WTC11 (cell line): Measurements from ENCODE around the gene ZNF716. TPM values are rescaled to one million over a fixed set of nuclear protein-coding genes. Genes with fewer than 3 reads are reported as not detected.
"Not testable (repeated sequence)": the region's sequence is repeated elsewhere in the genome, so short reads cannot be mapped to it uniquely, and the experiment has no call there.

Source experiments
- ATAC-seq: fragments of 200-7000 bp; cut with Tn5 transposase; 2 replicates; pipeline ENCODE4 v1.10.0; 2021; ENCODE audit warnings: mild to moderate bottlenecking, moderate library complexity
- CTCF ChIA-PET: fragments of 300-600 bp; sonication (Branson Sonifier 250); formaldehyde crosslinking; loops from one replicate; lab custom pipeline; 2021; ENCODE audit warnings: antibody characterized with exemption; lab: Charles Lee
- POLR2A ChIA-PET: fragments of 350-600 bp; sonication (Branson Sonifier 250); formaldehyde crosslinking; loops from one replicate; lab custom pipeline; 2021; ENCODE audit warnings: antibody characterized with exemption; lab: Charles Lee
- DNase-seq: peaks from one replicate; pipeline ENCODE4 v3.0.0; 2021; ENCODE audit warnings: low spot score
- H3K27ac Mint-ChIP-seq: 2 replicates; pipeline ENCODE4 v1.8.0; 2021; ENCODE audit warnings: mixed read lengths
- H3K27me3 Mint-ChIP-seq: 2 replicates; pipeline ENCODE4 v1.8.0; 2021; ENCODE audit warnings: low read depth, mild to moderate bottlenecking, moderate library complexity, mixed read lengths
- H3K36me3 Mint-ChIP-seq: 2 replicates; pipeline ENCODE4 v1.8.0; 2021; ENCODE audit warnings: mixed read lengths
- H3K4me1 Mint-ChIP-seq: 2 replicates; pipeline ENCODE4 v1.8.0; 2022; ENCODE audit warnings: mixed read lengths
- H3K4me3 Mint-ChIP-seq: 2 replicates; pipeline ENCODE4 v1.8.0; 2021; ENCODE audit warnings: mild to moderate bottlenecking, moderate library complexity, mixed read lengths
- H3K9me3 Mint-ChIP-seq: 2 replicates; pipeline ENCODE4 v1.8.0; 2021; ENCODE audit warnings: mixed read lengths
- ATF1 ChIP-seq: sonication (generic); formaldehyde crosslinking; IDR thresholded peaks from 2 replicates; pipeline ENCODE4 v1.8.1; 2023; ENCODE audit warnings: mild to moderate bottlenecking, moderate library complexity, missing genetic modification reagents
- ATF2 ChIP-seq: sonication (generic); formaldehyde crosslinking; IDR thresholded peaks from 2 replicates; pipeline ENCODE4 v1.8.1; 2022; ENCODE audit warnings: low read depth, missing genetic modification reagents, borderline replicate concordance
- CBFB ChIP-seq: sonication (generic); formaldehyde crosslinking; IDR thresholded peaks from 2 replicates; pipeline ENCODE4 v1.8.1; 2022; ENCODE audit warnings: mild to moderate bottlenecking, low read depth, missing genetic modification reagents
- EMX1 ChIP-seq: fragments of 250-450 bp; sonication (Bioruptor Pico); IDR thresholded peaks from 2 replicates; pipeline ENCODE4 v1.8.0; 2021; ENCODE audit warnings: mild to moderate bottlenecking
- GABPB1 ChIP-seq: sonication (generic); formaldehyde crosslinking; IDR thresholded peaks from 2 replicates; pipeline ENCODE4 v1.8.1; 2023; ENCODE audit warnings: mild to moderate bottlenecking, missing genetic modification reagents
- GTF2I ChIP-seq: fragments of 250-450 bp; sonication (Bioruptor Pico); conservative IDR thresholded peaks from 2 replicates; pipeline ENCODE4 v1.4.0; 2021; ENCODE audit warnings: mild to moderate bottlenecking
- HMGXB4 ChIP-seq: sonication (generic); formaldehyde crosslinking; IDR thresholded peaks from 2 replicates; pipeline ENCODE4 v1.8.1; 2023; ENCODE audit warnings: mild to moderate bottlenecking, moderate library complexity, missing genetic modification reagents
- KAT7 ChIP-seq: sonication (generic); formaldehyde crosslinking; IDR thresholded peaks from 2 replicates; pipeline ENCODE4 v1.8.1; 2023; ENCODE audit warnings: missing genetic modification reagents, mild to moderate bottlenecking, borderline replicate concordance
- MXD4 ChIP-seq: fragments of 250-450 bp; sonication (Bioruptor Pico); IDR thresholded peaks from 2 replicates; pipeline ENCODE4 v1.8.0; 2021; ENCODE audit warnings: mild to moderate bottlenecking, moderate library complexity, borderline replicate concordance
- SMAD4 ChIP-seq: sonication (generic); formaldehyde crosslinking; IDR thresholded peaks from 2 replicates; pipeline ENCODE4 v1.8.0; 2022; ENCODE audit warnings: mild to moderate bottlenecking, missing genetic modification reagents
- TCF7 ChIP-seq: sonication (generic); formaldehyde crosslinking; IDR thresholded peaks from 2 replicates; pipeline ENCODE4 v1.8.0; 2022; ENCODE audit warnings: mild to moderate bottlenecking, low read depth, missing genetic modification reagents, moderate library complexity
- TEAD4 ChIP-seq: sonication (generic); formaldehyde crosslinking; IDR thresholded peaks from 2 replicates; pipeline ENCODE4 v1.8.0; 2022; ENCODE audit warnings: mild to moderate bottlenecking, missing genetic modification reagents
- ZNF532 ChIP-seq: fragments of 250-450 bp; sonication (Bioruptor Pico); IDR thresholded peaks from 2 replicates; pipeline ENCODE4 v1.9.0; 2021; ENCODE audit warnings: mild to moderate bottlenecking, borderline replicate concordance
- total RNA-seq: library from RNA; stranded (reverse); gene quantifications from 3 replicates; pipeline ENCODE4 v1.2.3, GENCODE V29; 2021
- TF ChIP-seq, protein P1 (sequence below): sonication (generic); formaldehyde crosslinking; IDR thresholded peaks from 2 replicates; pipeline ENCODE4 v1.8.0; 2022; ENCODE audit warnings: mild to moderate bottlenecking, missing genetic modification reagents
- TF ChIP-seq, protein P2 (sequence below): sonication (generic); formaldehyde crosslinking; IDR thresholded peaks from 2 replicates; pipeline ENCODE4 v1.8.1; 2022; ENCODE audit warnings: missing genetic modification reagents, borderline replicate concordance
- TF ChIP-seq, protein P3 (sequence below): fragments of 250-450 bp; sonication (Bioruptor Pico); IDR thresholded peaks from 2 replicates; pipeline ENCODE4 v2.1.2; 2022; ENCODE audit warnings: mild to moderate bottlenecking, moderate library complexity

Gene ZNF716
- total RNA-seq, 1 experiment from 2014 or later, result not detected

DNA sequence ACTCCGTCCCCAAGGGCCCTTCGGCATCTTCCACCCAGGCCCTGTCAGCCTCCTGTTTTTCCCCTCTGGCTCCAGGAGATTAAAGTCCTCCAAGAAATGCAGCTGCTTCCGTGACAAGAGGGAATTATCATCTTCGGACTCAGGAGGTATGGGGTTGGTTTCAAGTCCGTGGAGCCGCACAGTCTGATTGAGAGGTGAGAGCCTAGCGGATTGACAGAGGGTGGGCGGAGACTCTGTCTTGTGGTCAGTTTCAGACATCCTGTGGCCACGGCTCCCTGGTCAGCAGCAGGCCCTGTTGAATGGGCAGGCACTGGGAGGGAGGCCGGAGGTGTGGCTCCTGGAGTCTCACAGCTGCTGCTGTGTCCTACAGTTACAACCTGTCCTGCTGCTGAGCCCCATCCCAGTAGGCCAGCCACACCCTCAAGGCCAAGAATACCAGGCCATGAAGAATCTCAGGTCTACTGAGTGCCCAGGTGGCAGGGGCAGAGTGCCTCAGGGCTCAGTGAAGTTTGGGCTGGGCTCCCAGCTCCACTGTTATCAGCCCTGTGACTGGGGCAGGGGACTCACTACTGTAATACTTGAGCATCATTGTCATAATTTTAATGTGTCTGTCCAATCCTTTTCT is 49.3 kb upstream of the ZNF716 start:
- Mint-ChIP-seq H3K36me3 (peaks cover 53% of the 10 kb centered on the region), H3K27ac (no peak overlapping the region), H3K4me1 (no peaks in the 10 kb centered on the region), H3K4me3 (no peak overlapping the region), H3K9me3 (peaks cover 41% of the 10 kb centered on the region), H3K27me3 (peaks cover 15% of the 10 kb centered on the region)
- ATAC-seq (no peak), DNase-seq (no peak)
- no peak for TF ChIP-seq EMX1 (CRISPR knock-in tag)
- no peak for TF ChIP-seq TEAD4
- no peak for TF ChIP-seq CBFB
- no peak for TF ChIP-seq GABPB1 (CRISPR knock-in tag)
- no peak for TF ChIP-seq TCF7 (CRISPR knock-in tag)
- TF ChIP-seq, protein P1, sequence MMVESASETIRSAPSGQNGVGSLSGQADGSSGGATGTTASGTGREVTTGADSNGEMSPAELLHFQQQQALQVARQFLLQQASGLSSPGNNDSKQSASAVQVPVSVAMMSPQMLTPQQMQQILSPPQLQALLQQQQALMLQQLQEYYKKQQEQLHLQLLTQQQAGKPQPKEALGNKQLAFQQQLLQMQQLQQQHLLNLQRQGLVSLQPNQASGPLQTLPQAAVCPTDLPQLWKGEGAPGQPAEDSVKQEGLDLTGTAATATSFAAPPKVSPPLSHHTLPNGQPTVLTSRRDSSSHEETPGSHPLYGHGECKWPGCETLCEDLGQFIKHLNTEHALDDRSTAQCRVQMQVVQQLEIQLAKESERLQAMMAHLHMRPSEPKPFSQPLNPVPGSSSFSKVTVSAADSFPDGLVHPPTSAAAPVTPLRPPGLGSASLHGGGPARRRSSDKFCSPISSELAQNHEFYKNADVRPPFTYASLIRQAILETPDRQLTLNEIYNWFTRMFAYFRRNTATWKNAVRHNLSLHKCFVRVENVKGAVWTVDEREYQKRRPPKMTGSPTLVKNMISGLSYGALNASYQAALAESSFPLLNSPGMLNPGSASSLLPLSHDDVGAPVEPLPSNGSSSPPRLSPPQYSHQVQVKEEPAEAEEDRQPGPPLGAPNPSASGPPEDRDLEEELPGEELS (CRISPR knock-in tag), result no peak
- no peak for TF ChIP-seq ATF2
- no peak for TF ChIP-seq KAT7 (CRISPR knock-in tag)
- TF ChIP-seq ZNF532 (CRISPR knock-in tag), result no peak
- no peak for TF ChIP-seq ATF1
- TF ChIP-seq, protein P2, sequence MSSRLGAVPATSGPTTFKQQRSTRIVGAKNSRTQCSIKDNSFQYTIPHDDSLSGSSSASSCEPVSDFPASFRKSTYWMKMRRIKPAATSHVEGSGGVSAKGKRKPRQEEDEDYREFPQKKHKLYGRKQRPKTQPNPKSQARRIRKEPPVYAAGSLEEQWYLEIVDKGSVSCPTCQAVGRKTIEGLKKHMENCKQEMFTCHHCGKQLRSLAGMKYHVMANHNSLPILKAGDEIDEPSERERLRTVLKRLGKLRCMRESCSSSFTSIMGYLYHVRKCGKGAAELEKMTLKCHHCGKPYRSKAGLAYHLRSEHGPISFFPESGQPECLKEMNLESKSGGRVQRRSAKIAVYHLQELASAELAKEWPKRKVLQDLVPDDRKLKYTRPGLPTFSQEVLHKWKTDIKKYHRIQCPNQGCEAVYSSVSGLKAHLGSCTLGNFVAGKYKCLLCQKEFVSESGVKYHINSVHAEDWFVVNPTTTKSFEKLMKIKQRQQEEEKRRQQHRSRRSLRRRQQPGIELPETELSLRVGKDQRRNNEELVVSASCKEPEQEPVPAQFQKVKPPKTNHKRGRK (CRISPR knock-in tag), result no peak
- TF ChIP-seq HMGXB4, result no peak
- TF ChIP-seq GTF2I (CRISPR knock-in tag), result no peak
- no peak for TF ChIP-seq MXD4 (CRISPR knock-in tag)
- no peak for TF ChIP-seq SMAD4
- TF ChIP-seq, protein P3, sequence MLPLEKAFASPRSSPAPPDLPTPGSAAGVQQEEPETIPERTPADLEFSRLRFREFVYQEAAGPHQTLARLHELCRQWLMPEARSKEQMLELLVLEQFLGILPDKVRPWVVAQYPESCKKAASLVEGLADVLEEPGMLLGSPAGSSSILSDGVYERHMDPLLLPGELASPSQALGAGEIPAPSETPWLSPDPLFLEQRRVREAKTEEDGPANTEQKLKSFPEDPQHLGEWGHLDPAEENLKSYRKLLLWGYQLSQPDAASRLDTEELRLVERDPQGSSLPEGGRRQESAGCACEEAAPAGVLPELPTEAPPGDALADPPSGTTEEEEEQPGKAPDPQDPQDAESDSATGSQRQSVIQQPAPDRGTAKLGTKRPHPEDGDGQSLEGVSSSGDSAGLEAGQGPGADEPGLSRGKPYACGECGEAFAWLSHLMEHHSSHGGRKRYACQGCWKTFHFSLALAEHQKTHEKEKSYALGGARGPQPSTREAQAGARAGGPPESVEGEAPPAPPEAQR (CRISPR knock-in tag), result no peak
- POLR2A ChIA-PET, result no interaction called here
- CTCF ChIA-PET, result no interaction called here

DNA sequence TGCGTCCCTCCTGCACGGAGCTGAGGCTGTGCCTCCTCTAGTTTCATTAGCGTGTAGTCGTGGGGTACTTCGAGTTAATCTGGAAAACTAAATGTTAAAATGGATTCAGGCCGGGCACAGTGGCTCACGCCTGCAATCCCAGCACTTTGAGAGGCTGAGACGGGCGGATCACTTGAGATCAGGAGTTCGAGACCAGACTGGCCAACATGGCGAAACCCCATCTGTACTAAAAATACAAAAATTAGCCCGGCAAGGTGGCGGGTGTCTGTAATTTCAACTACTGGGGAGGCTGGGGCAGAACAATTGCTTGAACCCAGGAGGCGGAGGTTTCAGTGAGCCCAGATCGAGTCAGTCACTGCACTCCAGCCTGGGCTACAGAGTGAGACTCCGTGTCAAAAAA is 46.9 kb upstream of the ZNF716 start:
- not testable (repeated sequence) for DNase-seq, ATAC-seq

More for the DNA sequence above, 46.9 kb upstream of the ZNF716 start:
- H3K27ac Mint-ChIP-seq, H3K4me1 Mint-ChIP-seq, POLR2A ChIA-PET, CTCF ChIA-PET, H3K4me3 Mint-ChIP-seq: not testable (repeated sequence)
- peaks cover 51% of the 10 kb centered on the region for H3K9me3 Mint-ChIP-seq
- H3K27me3 Mint-ChIP-seq, result peaks cover 16% of the 10 kb centered on the region
- H3K36me3 Mint-ChIP-seq, result peaks cover 60% of the 10 kb centered on the region
